ENCODE measurements around the gene KHDRBS1. TPM values are rescaled to one million over a fixed set of nuclear protein-coding genes. Genes with fewer than 3 reads are reported as not detected.
A peak's percentile ranks its signal among the peaks of the same experiment; 100 is the strongest.
"Not testable (repeated sequence)": the region's sequence is repeated elsewhere in the genome, so short reads cannot be mapped to it uniquely, and the experiment has no call there.

Gene KHDRBS1
- polyA plus RNA-seq, 4 donors = 50.1 to 123 (median 77.7) TPM

- DNase-seq (no peak), FAIRE-seq (no peak)
- no peak overlapping the region for H3K4me3 ChIP-seq (ENCODE audit: low read depth in 1 of 3, low read length in 3 of 3)
- H3K27me3 ChIP-seq (ENCODE audit: control insufficient read depth in 3 of 3, insufficient read depth in 3 of 3, low read length in 3 of 3) = no peaks in the 10 kb centered on the region
- WGBS, 3 donors = 69 to 91% (median 89%) methylated on average over 5 of the region's 5 CpGs
- no peaks in the 10 kb centered on the region for H3K4me1 ChIP-seq (ENCODE audit: control insufficient read depth in 3 of 3, insufficient read depth in 2 of 3, low read depth in 1 of 3, low read length in 2 of 3)
- no peak overlapping the region for H3K27ac ChIP-seq (ENCODE audit: low read depth in 1 of 3, low read length in 2 of 3)
- no peaks in the 10 kb centered on the region for H3K9me3 ChIP-seq (ENCODE audit: control insufficient read depth in 2 of 2, insufficient read depth in 1 of 2, low read depth in 1 of 2, low read length in 1 of 2)
- peaks cover 13 to 70% (median 23%) of the 10 kb centered on the region in 3 donors for H3K36me3 ChIP-seq (ENCODE audit: control insufficient read depth in 3 of 3, insufficient read depth in 2 of 3, low read depth in 1 of 3, low read length in 3 of 3)
Measured at GRCh38 chr1:32055416-32055815, 41.7 kb downstream of the KHDRBS1 start.

GRCh38 chr1:32056598-32056997 is 42.9 kb downstream of the KHDRBS1 start:
- DNase-seq (no peak), FAIRE-seq (no peak)
- WGBS, 3 donors = 97 to 100% (median 97%) methylated on average over 1 of the region's 1 CpG

GRCh38 chr1:32060914-32061313 is 47.2 kb downstream of the KHDRBS1 start:
- FAIRE-seq (no peak), DNase-seq (no peak)
- no peak overlapping the region for H3K4me3 ChIP-seq (ENCODE audit: low read depth in 1 of 3, low read length in 3 of 3)
- peaks cover 13 to 50% (median 13%) of the 10 kb centered on the region in 3 donors for H3K36me3 ChIP-seq (ENCODE audit: control insufficient read depth in 3 of 3, insufficient read depth in 2 of 3, low read depth in 1 of 3, low read length in 3 of 3)
- H3K27ac ChIP-seq (ENCODE audit: low read depth in 1 of 3, low read length in 2 of 3) = no peak overlapping the region
- H3K9me3 ChIP-seq (ENCODE audit: control insufficient read depth in 2 of 2, insufficient read depth in 1 of 2, low read depth in 1 of 2, low read length in 1 of 2) = no peaks in the 10 kb centered on the region
- no peaks in the 10 kb centered on the region for H3K27me3 ChIP-seq (ENCODE audit: control insufficient read depth in 3 of 3, insufficient read depth in 3 of 3, low read length in 3 of 3)
- peaks cover 0 to 7% (median 0%) of the 10 kb centered on the region in 3 donors for H3K4me1 ChIP-seq (ENCODE audit: control insufficient read depth in 3 of 3, insufficient read depth in 2 of 3, low read depth in 1 of 3, low read length in 2 of 3)

More at GRCh38 chr1:32056598-32056997, 42.9 kb downstream of the KHDRBS1 start:
- Histone ChIP-seq H3K9me3 (ENCODE audit: control insufficient read depth in 2 of 2, insufficient read depth in 1 of 2, low read depth in 1 of 2, low read length in 1 of 2) (no peaks in the 10 kb centered on the region), H3K4me1 (ENCODE audit: control insufficient read depth in 3 of 3, insufficient read depth in 2 of 3, low read depth in 1 of 3, low read length in 2 of 3) (no peaks in the 10 kb centered on the region), H3K4me3 (ENCODE audit: low read depth in 1 of 3, low read length in 3 of 3) (no peak overlapping the region), H3K27ac (ENCODE audit: low read depth in 1 of 3, low read length in 2 of 3) (no peak overlapping the region), H3K36me3 (ENCODE audit: control insufficient read depth in 3 of 3, insufficient read depth in 2 of 3, low read depth in 1 of 3, low read length in 3 of 3) (peaks cover 13 to 68% (median 23%) of the 10 kb centered on the region in 3 donors), H3K27me3 (ENCODE audit: control insufficient read depth in 3 of 3, insufficient read depth in 3 of 3, low read length in 3 of 3) (no peaks in the 10 kb centered on the region)

GRCh38 chr1:32062867-32063230 is 49.2 kb downstream of the KHDRBS1 start:
- H3K27ac ChIP-seq (ENCODE audit: low read depth in 1 of 3, low read length in 2 of 3) = peak overlapping the region in 2 of 3 donors; percentile 32 to 52
- FAIRE-seq = no peak

DNA sequence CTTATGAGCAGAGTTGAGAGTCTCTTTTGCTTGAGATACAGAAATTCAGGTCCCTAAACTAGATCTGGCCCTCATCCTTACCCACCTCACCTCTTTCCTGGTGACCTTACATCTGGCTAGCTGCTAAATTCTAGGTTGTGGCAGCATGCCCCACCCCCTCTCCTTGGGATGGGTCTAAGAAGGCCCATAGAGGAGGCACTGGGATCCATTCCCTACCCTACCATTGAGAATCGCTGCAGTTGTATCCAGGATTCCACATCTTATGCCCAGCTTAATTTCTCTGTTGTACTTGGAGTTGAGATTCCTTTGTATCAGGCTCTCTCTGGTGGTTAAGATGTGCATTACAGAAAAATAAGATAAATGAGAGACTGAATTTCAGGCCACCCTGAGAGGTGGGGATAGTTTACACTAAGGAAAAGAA is 49.6 kb downstream of the KHDRBS1 start:
- FAIRE-seq (no peak), DNase-seq (peak; percentile 56 to 59)
- Histone ChIP-seq H3K4me1 (ENCODE audit: control insufficient read depth in 3 of 3, insufficient read depth in 2 of 3, low read depth in 1 of 3, low read length in 2 of 3) (peaks cover 0 to 9% (median 0%) of the 10 kb centered on the region in 3 donors), H3K4me3 (ENCODE audit: low read depth in 1 of 3, low read length in 3 of 3) (no peak overlapping the region), H3K27ac (ENCODE audit: low read depth in 1 of 3, low read length in 2 of 3) (peak overlapping the region in 2 of 3 donors; percentile 32 to 52), H3K36me3 (ENCODE audit: control insufficient read depth in 3 of 3, insufficient read depth in 2 of 3, low read depth in 1 of 3, low read length in 3 of 3) (peaks cover 5 to 35% (median 8%) of the 10 kb centered on the region in 3 donors), H3K9me3 (ENCODE audit: control insufficient read depth in 2 of 2, insufficient read depth in 1 of 2, low read depth in 1 of 2, low read length in 1 of 2) (no peaks in the 10 kb centered on the region), H3K27me3 (ENCODE audit: control insufficient read depth in 3 of 3, insufficient read depth in 3 of 3, low read length in 3 of 3) (no peaks in the 10 kb centered on the region)
- WGBS, 3 donors = 19 to 36% (median 25%) methylated on average over 1 of the region's 1 CpG

More at GRCh38 chr1:32062867-32063230, 49.2 kb downstream of the KHDRBS1 start:
- peaks cover 8 to 39% (median 10%) of the 10 kb centered on the region in 3 donors for H3K36me3 ChIP-seq (ENCODE audit: control insufficient read depth in 3 of 3, insufficient read depth in 2 of 3, low read depth in 1 of 3, low read length in 3 of 3)
- DNase-seq = no peak
- H3K9me3 ChIP-seq (ENCODE audit: control insufficient read depth in 2 of 2, insufficient read depth in 1 of 2, low read depth in 1 of 2, low read length in 1 of 2) = no peaks in the 10 kb centered on the region
- WGBS, 3 donors = 81 to 88% (median 84%) methylated on average over 4 of the region's 4 CpGs
- H3K4me1 ChIP-seq (ENCODE audit: control insufficient read depth in 3 of 3, insufficient read depth in 2 of 3, low read depth in 1 of 3, low read length in 2 of 3) = peaks cover 0 to 9% (median 0%) of the 10 kb centered on the region in 3 donors
- H3K4me3 ChIP-seq (ENCODE audit: low read depth in 1 of 3, low read length in 3 of 3) = no peak overlapping the region
- no peaks in the 10 kb centered on the region for H3K27me3 ChIP-seq (ENCODE audit: control insufficient read depth in 3 of 3, insufficient read depth in 3 of 3, low read length in 3 of 3)

DNA sequence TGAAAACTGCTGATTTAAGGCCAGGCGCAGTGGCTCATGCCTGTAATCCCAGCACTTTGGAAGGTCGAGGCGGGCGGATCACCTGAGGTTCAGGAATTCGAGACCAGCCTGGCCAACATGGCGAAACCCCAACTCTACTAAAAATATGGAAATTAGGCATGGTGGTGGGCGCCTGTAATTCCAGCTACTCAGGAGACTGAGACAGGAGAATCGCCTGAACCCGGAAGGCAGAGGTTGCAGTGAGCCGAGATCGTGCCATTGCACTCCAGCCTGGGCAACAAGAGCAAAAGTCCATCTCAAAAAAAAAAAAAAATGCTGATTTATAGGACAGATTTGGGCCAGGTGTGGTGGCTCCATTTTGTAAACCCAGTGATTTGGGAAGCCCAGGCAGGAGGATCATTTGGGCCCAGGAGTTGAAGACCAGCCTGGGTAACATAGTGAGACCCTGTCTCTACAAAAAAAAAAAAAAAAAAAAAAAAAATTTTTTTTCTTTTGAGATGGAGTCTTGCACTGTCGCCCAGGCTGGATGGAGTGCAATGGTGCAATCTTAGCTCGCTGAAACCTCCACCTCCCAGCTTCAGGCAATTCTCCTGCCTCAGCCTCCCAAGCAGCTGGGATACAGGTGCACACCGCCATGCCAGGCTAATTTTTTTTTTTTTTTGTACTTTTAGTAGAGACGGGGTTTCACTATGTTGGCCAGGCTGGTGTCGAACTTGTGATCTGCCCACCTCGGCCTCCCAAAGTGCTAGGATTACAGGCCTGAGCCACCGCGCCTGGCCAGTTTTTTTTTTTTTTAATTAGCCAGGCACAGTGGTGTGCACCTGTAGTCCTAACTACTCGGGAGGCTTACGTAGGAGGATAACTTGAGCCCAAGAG is 52.2 kb downstream of the KHDRBS1 start:
- not testable (repeated sequence) for H3K4me3 ChIP-seq (ENCODE audit: low read depth in 1 of 3, low read length in 3 of 3); H3K9me3 ChIP-seq (ENCODE audit: control insufficient read depth in 2 of 2, insufficient read depth in 1 of 2, low read depth in 1 of 2, low read length in 1 of 2); H3K4me1 ChIP-seq (ENCODE audit: control insufficient read depth in 3 of 3, insufficient read depth in 2 of 3, low read depth in 1 of 3, low read length in 2 of 3); FAIRE-seq; DNase-seq; H3K27me3 ChIP-seq (ENCODE audit: control insufficient read depth in 3 of 3, insufficient read depth in 3 of 3, low read length in 3 of 3)
- WGBS, 3 donors = 31 to 60% (median 40%) methylated on average over 21 of the region's 21 CpGs
- Histone ChIP-seq H3K27ac (ENCODE audit: low read depth in 1 of 3, low read length in 2 of 3) (peak overlapping the region in 1 of 3 donors; percentile 50), H3K36me3 (ENCODE audit: control insufficient read depth in 3 of 3, insufficient read depth in 2 of 3, low read depth in 1 of 3, low read length in 3 of 3) (peaks cover 0 to 14% (median 0%) of the 10 kb centered on the region in 3 donors)

DNA sequence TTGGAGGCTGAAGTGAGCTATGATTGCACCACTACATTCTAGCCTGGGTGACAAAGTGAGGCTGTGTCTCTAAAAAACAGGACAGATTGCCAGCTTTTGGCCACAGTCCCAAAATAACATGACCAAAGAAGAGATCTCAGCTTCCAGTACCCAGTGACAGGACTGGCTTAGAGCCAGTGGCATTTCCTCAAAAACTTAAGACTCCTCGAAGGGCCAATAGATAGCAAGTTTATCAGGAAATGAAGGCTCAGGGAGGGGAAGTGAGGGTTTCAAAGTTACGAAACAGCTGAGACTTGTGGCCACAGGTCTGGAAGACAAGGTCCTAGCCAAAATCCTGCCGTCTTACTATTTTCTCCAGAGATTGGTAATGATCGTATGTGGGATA is 52.8 kb downstream of the KHDRBS1 start:
- Histone ChIP-seq H3K27ac (ENCODE audit: low read depth in 1 of 3, low read length in 2 of 3) (peak overlapping the region in 1 of 3 donors; percentile 50), H3K4me1 (ENCODE audit: control insufficient read depth in 3 of 3, insufficient read depth in 2 of 3, low read depth in 1 of 3, low read length in 2 of 3) (peaks cover 0 to 9% (median 0%) of the 10 kb centered on the region in 3 donors), H3K4me3 (ENCODE audit: low read depth in 1 of 3, low read length in 3 of 3) (no peak overlapping the region), H3K36me3 (ENCODE audit: control insufficient read depth in 3 of 3, insufficient read depth in 2 of 3, low read depth in 1 of 3, low read length in 3 of 3) (peaks cover 0 to 13% (median 0%) of the 10 kb centered on the region in 3 donors), H3K9me3 (ENCODE audit: control insufficient read depth in 2 of 2, insufficient read depth in 1 of 2, low read depth in 1 of 2, low read length in 1 of 2) (no peaks in the 10 kb centered on the region), H3K27me3 (ENCODE audit: control insufficient read depth in 3 of 3, insufficient read depth in 3 of 3, low read length in 3 of 3) (no peaks in the 10 kb centered on the region)
- WGBS, 3 donors = 1 to 5% (median 2%) methylated on average over 4 of the region's 4 CpGs
- DNase-seq (peak; percentile 40 to 41), FAIRE-seq (no peak)

DNA sequence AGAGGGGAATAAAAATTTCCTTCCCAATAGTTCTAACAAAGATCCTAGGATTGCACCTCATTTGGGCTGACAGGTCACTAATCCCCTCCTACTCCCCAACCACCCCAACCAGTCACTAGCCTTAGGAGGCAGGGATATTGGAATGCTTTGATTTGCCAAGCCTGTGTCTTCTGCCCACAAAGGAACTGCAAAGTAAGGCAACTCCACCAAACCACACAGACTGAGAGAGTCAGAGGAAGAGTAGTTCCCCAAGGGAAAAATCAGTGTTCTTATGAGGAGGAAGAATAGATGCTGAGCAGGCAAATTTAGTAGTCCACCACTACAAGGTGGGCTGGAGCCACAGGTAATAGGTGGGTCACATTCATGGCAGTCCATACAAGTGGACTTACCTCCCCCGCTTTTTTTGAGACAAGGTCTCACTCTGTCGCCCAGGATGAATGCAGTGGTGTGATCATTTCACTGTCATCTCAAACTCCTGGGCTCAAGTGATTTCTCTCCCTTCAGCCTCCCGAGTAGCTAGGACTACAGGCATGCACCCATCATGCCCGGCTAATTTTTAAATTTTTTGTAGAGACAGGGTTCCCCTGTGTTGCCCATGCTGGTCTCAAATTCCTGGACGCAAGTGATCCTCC is 55.4 kb downstream of the KHDRBS1 start:
- peaks cover 0 to 14% (median 3%) of the 10 kb centered on the region in 3 donors for H3K4me1 ChIP-seq (ENCODE audit: control insufficient read depth in 3 of 3, insufficient read depth in 2 of 3, low read depth in 1 of 3, low read length in 2 of 3)
- no peak overlapping the region for H3K4me3 ChIP-seq (ENCODE audit: low read depth in 1 of 3, low read length in 3 of 3)
- no peak for FAIRE-seq
- no peak overlapping the region for H3K27ac ChIP-seq (ENCODE audit: low read depth in 1 of 3, low read length in 2 of 3)
- WGBS, 3 donors = 84 to 91% (median 91%) methylated on average over 5 of the region's 5 CpGs
- DNase-seq = no peak
- no peaks in the 10 kb centered on the region for H3K9me3 ChIP-seq (ENCODE audit: control insufficient read depth in 2 of 2, insufficient read depth in 1 of 2, low read depth in 1 of 2, low read length in 1 of 2)
- H3K36me3 ChIP-seq (ENCODE audit: control insufficient read depth in 3 of 3, insufficient read depth in 2 of 3, low read depth in 1 of 3, low read length in 3 of 3) = peaks cover 0 to 2% (median 0%) of the 10 kb centered on the region in 3 donors
- no peaks in the 10 kb centered on the region for H3K27me3 ChIP-seq (ENCODE audit: control insufficient read depth in 3 of 3, insufficient read depth in 3 of 3, low read length in 3 of 3)

Measured in small intestine (tissue), 7 donors.